RWPE2 (cell line): ENCODE measurements around the gene ZFYVE28.
A peak's percentile ranks its signal among the peaks of the same experiment; 100 is the strongest.

ENCODE experiments used
- ATAC-seq: fragments of 200-7000 bp; cut with Tn5 transposase; 3 replicates; pipeline ENCODE4 v1.9.1; 2021; ENCODE audit warnings: low read depth
- DNase-seq: peaks from one replicate; pipeline ENCODE4 v3.0.0-alpha.2; 2020; ENCODE audit warnings: low spot score
- H3K27ac ChIP-seq: fragments of 450-650 bp; 2 replicates; pipeline ENCODE4 v1.5.1; 2017; ENCODE audit warnings: mild to moderate bottlenecking; ENCODE audit not compliant: poor library complexity, severe bottlenecking
- H3K27me3 ChIP-seq: fragments of 250-450 bp; sonication (Bioruptor Pico); 2 replicates; pipeline ENCODE4 v1.5.1; 2021; ENCODE audit warnings: mild to moderate bottlenecking, moderate library complexity; ENCODE audit not compliant: insufficient read depth, poor library complexity, severe bottlenecking
- H3K36me3 ChIP-seq: fragments of 250-450 bp; sonication (Bioruptor Pico); 2 replicates; pipeline ENCODE4 v1.5.1; 2020; ENCODE audit warnings: low read depth, mild to moderate bottlenecking, moderate library complexity
- H3K4me1 ChIP-seq: fragments of 250-450 bp; sonication (Bioruptor Pico); 2 replicates; pipeline ENCODE4 v1.5.1; 2021; ENCODE audit warnings: mild to moderate bottlenecking, moderate library complexity; ENCODE audit not compliant: insufficient read depth, poor library complexity, severe bottlenecking
- H3K4me3 ChIP-seq: fragments of 250-450 bp; sonication (Bioruptor Pico); 2 replicates; pipeline ENCODE4 v1.5.1; 2021; ENCODE audit warnings: mild to moderate bottlenecking, moderate library complexity; ENCODE audit not compliant: severe bottlenecking
- H3K9me3 ChIP-seq: fragments of 250-450 bp; sonication (Bioruptor Pico); 2 replicates; pipeline ENCODE4 v1.5.1; 2021; ENCODE audit warnings: mild to moderate bottlenecking, moderate library complexity; ENCODE audit not compliant: severe bottlenecking
- CTCF ChIP-seq: fragments of 450-650 bp; IDR thresholded peaks from one replicate; pipeline ENCODE4 v1.5.1; 2017; ENCODE audit warnings: mild to moderate bottlenecking, moderate library complexity; ENCODE audit not compliant: poor library complexity, severe bottlenecking

ZFYVE28 gene

GRCh38 chr4:2354760-2355159 lies 63.7 kb downstream of the ZFYVE28 start:
- Histone ChIP-seq H3K4me3 (no peak overlapping the region), H3K27me3 (no peaks in the 10 kb centered on the region), H3K27ac (no peak overlapping the region), H3K9me3 (no peaks in the 10 kb centered on the region), H3K4me1 (no peaks in the 10 kb centered on the region), H3K36me3 (no peaks in the 10 kb centered on the region)
- ATAC-seq: no peak
- DNase-seq: no peak
- no peak for TF ChIP-seq CTCF

GRCh38 chr4:2354118-2354517 lies 64.3 kb downstream of the ZFYVE28 start:
- peak; percentile 18 for TF ChIP-seq CTCF
- no peaks in the 10 kb centered on the region for H3K27me3 ChIP-seq
- no peaks in the 10 kb centered on the region for H3K9me3 ChIP-seq
- no peaks in the 10 kb centered on the region for H3K36me3 ChIP-seq
- H3K27ac ChIP-seq: no peak overlapping the region
- no peak overlapping the region for H3K4me3 ChIP-seq
- no peaks in the 10 kb centered on the region for H3K4me1 ChIP-seq
- ATAC-seq: no peak
- no peak for DNase-seq

- ATAC-seq (no peak), DNase-seq (no peak)
Observed at GRCh38 chr4:2353222-2354107, 65.0 kb downstream of the ZFYVE28 start.

GRCh38 chr4:2352729-2353221 lies 65.7 kb downstream of the ZFYVE28 start:
- ATAC-seq (no peak), DNase-seq (no peak)
- Histone ChIP-seq H3K9me3 (no peaks in the 10 kb centered on the region), H3K27me3 (no peaks in the 10 kb centered on the region), H3K27ac (no peak overlapping the region), H3K4me1 (no peaks in the 10 kb centered on the region), H3K36me3 (no peaks in the 10 kb centered on the region), H3K4me3 (no peak overlapping the region)
- TF ChIP-seq CTCF: no peak

More at GRCh38 chr4:2353222-2354107, 65.0 kb downstream of the ZFYVE28 start:
- Histone ChIP-seq H3K27me3 (no peaks in the 10 kb centered on the region), H3K4me3 (no peak overlapping the region), H3K36me3 (no peaks in the 10 kb centered on the region), H3K9me3 (no peaks in the 10 kb centered on the region), H3K27ac (no peak overlapping the region), H3K4me1 (no peaks in the 10 kb centered on the region)
- no peak for TF ChIP-seq CTCF

GRCh38 chr4:2352171-2352570 lies 66.3 kb downstream of the ZFYVE28 start:
- DNase-seq: no peak
- H3K27me3 ChIP-seq: no peaks in the 10 kb centered on the region
- H3K9me3 ChIP-seq: no peaks in the 10 kb centered on the region
- H3K36me3 ChIP-seq: no peaks in the 10 kb centered on the region
- no peaks in the 10 kb centered on the region for H3K4me1 ChIP-seq
- no peak overlapping the region for H3K27ac ChIP-seq
- no peak for ATAC-seq
- TF ChIP-seq CTCF: no peak
- H3K4me3 ChIP-seq: no peak overlapping the region
